ENCODE measurements around the gene XYLT1.

Gene XYLT1

GRCh38 chr16:17366299-17366961 is 104.3 kb downstream of the XYLT1 start:
- Mint-ChIP-seq H3K27me3 (ENCODE audit: low read depth, poor library complexity) (peaks cover 32% of the 10 kb centered on the region), H3K9me3 (no peaks in the 10 kb centered on the region), H3K27ac (no peak overlapping the region), H3K4me1 (peaks cover 51% of the 10 kb centered on the region), H3K36me3 (ENCODE audit: low read depth) (no peaks in the 10 kb centered on the region), H3K4me3 (no peak overlapping the region)
- TF ChIP-seq, protein P1, sequence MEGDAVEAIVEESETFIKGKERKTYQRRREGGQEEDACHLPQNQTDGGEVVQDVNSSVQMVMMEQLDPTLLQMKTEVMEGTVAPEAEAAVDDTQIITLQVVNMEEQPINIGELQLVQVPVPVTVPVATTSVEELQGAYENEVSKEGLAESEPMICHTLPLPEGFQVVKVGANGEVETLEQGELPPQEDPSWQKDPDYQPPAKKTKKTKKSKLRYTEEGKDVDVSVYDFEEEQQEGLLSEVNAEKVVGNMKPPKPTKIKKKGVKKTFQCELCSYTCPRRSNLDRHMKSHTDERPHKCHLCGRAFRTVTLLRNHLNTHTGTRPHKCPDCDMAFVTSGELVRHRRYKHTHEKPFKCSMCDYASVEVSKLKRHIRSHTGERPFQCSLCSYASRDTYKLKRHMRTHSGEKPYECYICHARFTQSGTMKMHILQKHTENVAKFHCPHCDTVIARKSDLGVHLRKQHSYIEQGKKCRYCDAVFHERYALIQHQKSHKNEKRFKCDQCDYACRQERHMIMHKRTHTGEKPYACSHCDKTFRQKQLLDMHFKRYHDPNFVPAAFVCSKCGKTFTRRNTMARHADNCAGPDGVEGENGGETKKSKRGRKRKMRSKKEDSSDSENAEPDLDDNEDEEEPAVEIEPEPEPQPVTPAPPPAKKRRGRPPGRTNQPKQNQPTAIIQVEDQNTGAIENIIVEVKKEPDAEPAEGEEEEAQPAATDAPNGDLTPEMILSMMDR (IDR thresholded peaks at IDR 0.05), result no peak
- no peak for DNase-seq

DNA sequence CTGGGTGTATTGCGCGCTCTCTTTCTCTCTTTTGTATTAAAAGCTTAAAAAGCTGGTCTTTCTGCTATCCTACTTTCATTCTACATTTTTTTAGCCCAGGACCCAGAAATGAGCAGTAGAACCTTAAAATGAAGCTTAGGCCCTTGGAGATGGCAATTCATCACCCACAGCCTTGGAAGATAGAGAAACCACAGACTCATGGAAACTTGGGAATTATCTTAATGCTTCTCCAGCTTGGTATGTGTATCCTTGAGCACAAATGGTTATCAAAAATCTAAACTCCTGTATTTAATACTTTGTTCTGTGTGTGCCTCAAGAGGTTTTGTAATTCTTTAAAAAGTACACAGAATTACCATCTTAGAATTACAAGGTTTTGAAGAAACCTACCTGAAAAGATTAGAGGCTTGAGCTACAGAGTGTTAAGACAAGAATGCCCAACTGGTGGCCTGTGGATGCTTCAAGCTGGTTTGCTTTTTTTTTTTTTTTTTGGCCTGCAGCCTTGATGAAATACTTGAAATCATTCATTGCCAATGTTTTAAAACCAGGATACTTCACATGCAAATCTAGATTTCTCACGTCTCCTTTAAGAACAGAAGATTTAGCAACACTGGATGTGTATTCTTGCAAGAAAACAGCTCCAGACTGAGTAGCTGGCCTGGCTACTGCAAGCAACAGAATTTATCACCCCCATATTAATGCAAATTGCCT is 105.0 kb downstream of the XYLT1 start:
- H3K36me3 Mint-ChIP-seq (ENCODE audit: low read depth), result no peaks in the 10 kb centered on the region
- H3K4me1 Mint-ChIP-seq, result peaks cover 57% of the 10 kb centered on the region
- TF ChIP-seq, protein P1 (IDR thresholded peaks at IDR 0.05), result no peak
- peaks cover 29% of the 10 kb centered on the region for H3K27me3 Mint-ChIP-seq (ENCODE audit: low read depth, poor library complexity)
- no peak for DNase-seq
- no peaks in the 10 kb centered on the region for H3K9me3 Mint-ChIP-seq
- no peak overlapping the region for H3K27ac Mint-ChIP-seq
- no peak overlapping the region for H3K4me3 Mint-ChIP-seq

- peaks cover 57% of the 10 kb centered on the region for H3K4me1 Mint-ChIP-seq
- H3K27me3 Mint-ChIP-seq (ENCODE audit: low read depth, poor library complexity), result peaks cover 28% of the 10 kb centered on the region
- no peak for DNase-seq
- TF ChIP-seq, protein P1 (IDR thresholded peaks at IDR 0.05), result no peak
- H3K36me3 Mint-ChIP-seq (ENCODE audit: low read depth), result no peaks in the 10 kb centered on the region
- H3K4me3 Mint-ChIP-seq, result no peak overlapping the region
- H3K27ac Mint-ChIP-seq, result no peak overlapping the region
- H3K9me3 Mint-ChIP-seq, result no peaks in the 10 kb centered on the region
These were observed 105.6 kb downstream of the XYLT1 start for GRCh38 chr16:17365211-17365541.

DNA sequence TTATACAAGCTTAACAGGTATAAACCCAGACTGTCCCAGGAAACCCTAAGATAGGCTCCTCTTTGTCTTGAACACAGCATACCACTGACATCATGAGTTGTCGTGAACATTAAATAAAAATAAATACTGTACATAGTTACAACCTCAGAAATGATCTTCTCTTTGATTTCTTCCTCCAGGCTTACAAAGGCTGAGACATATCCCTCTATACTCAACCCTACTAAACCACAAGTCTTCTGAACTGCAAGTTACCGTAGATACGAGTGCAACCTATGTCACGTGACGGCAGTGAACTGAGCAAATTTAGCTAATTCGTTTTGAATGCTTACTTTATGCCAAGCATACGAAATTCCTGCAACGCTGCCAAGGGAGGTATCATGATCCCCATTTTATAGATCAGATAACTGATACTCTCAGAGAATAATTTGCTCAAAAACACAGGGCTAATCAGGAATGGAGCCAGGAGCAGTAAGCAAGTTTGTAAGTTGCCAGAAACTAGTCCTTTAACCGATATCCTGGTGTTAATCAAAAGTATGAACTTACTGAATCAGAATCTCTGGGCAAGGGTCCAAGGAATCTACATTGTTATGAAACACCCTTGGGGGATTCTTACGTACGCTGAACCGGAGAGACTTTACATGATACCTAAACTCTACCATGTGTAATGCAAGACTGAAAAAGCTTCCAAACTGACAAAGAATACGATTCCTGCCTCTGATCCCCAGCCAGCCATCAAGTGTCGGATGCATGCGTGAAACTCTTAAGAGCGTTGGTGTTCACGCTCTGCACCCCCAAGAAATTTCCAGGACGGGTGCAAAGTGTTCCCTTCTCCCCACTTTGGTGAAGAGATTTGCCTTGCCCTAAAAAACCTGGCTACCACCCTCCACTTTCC is 106.2 kb downstream of the XYLT1 start:
- no peak overlapping the region for H3K4me3 Mint-ChIP-seq
- no peak for DNase-seq
- H3K36me3 Mint-ChIP-seq (ENCODE audit: low read depth), result no peaks in the 10 kb centered on the region
- no peak overlapping the region for H3K27ac Mint-ChIP-seq
- H3K9me3 Mint-ChIP-seq, result no peaks in the 10 kb centered on the region
- TF ChIP-seq, protein P1 (IDR thresholded peaks at IDR 0.05), result no peak
- H3K27me3 Mint-ChIP-seq (ENCODE audit: low read depth, poor library complexity), result peaks cover 25% of the 10 kb centered on the region
- peaks cover 57% of the 10 kb centered on the region for H3K4me1 Mint-ChIP-seq

GRCh38 chr16:17362946-17363345 is 107.8 kb downstream of the XYLT1 start:
- peaks cover 17% of the 10 kb centered on the region for H3K27me3 Mint-ChIP-seq (ENCODE audit: low read depth, poor library complexity)
- no peak overlapping the region for H3K4me3 Mint-ChIP-seq
- H3K36me3 Mint-ChIP-seq (ENCODE audit: low read depth), result no peaks in the 10 kb centered on the region
- H3K9me3 Mint-ChIP-seq, result no peaks in the 10 kb centered on the region
- no peak overlapping the region for H3K27ac Mint-ChIP-seq
- TF ChIP-seq, protein P1 (IDR thresholded peaks at IDR 0.05), result no peak
- DNase-seq, result no peak
- H3K4me1 Mint-ChIP-seq, result peaks cover 64% of the 10 kb centered on the region
